ENCODE measurements around the gene ZNF780B.

- TF ChIP-seq CTCF (IDR thresholded peaks at IDR 0.05) (no peak), POLR2A (IDR thresholded peaks at IDR 0.05) (no peak)
Observed at GRCh38 chr19:39982883-39983282, 73.1 kb downstream of the ZNF780B start.
